Measurements from ENCODE around the gene SUN1.

Gene SUN1

GRCh38 chr7:875051-875450 is 42.8 kb downstream of the SUN1 start:
- no peak for DNase-seq (ENCODE audit: extremely low read depth in 1 of 2, low read depth in 1 of 2)

GRCh38 chr7:875476-876076 is 43.3 kb downstream of the SUN1 start:
- no peak for DNase-seq (ENCODE audit: extremely low read depth in 1 of 2, low read depth in 1 of 2)

- DNase-seq (ENCODE audit: extremely low read depth in 1 of 2, low read depth in 1 of 2): peak; percentile 76 to 94
Measured at GRCh38 chr7:876077-876971, 44.0 kb downstream of the SUN1 start, which contains the start of gene GET4. TSS of gene GET4 (plus strand) at chr7:876554. CDS start at chr7:876646, 92 bp downstream.

- no peak for DNase-seq (ENCODE audit: extremely low read depth in 1 of 2, low read depth in 1 of 2)
Measured at GRCh38 chr7:876972-877311, 44.7 kb downstream of the SUN1 start.

GRCh38 chr7:877312-878232 is 45.3 kb downstream of the SUN1 start:
- no peak for DNase-seq (ENCODE audit: extremely low read depth in 1 of 2, low read depth in 1 of 2)

GRCh38 chr7:879093-879492 is 46.8 kb downstream of the SUN1 start:
- DNase-seq (ENCODE audit: extremely low read depth in 1 of 2, low read depth in 1 of 2): no peak

GRCh38 chr7:879706-880105 is 47.4 kb downstream of the SUN1 start:
- DNase-seq (ENCODE audit: extremely low read depth in 1 of 2, low read depth in 1 of 2): no peak

GRCh38 chr7:880450-880849 is 48.2 kb downstream of the SUN1 start:
- DNase-seq (ENCODE audit: extremely low read depth in 1 of 2, low read depth in 1 of 2): no peak

- no peak for DNase-seq (ENCODE audit: extremely low read depth in 1 of 2, low read depth in 1 of 2)
Measured at GRCh38 chr7:881441-882234, 49.4 kb downstream of the SUN1 start.

GRCh38 chr7:882336-883035 is 50.2 kb downstream of the SUN1 start:
- DNase-seq (ENCODE audit: extremely low read depth in 1 of 2, low read depth in 1 of 2): no peak

- DNase-seq (ENCODE audit: extremely low read depth in 1 of 2, low read depth in 1 of 2): no peak
Measured at GRCh38 chr7:883055-884021, 51.1 kb downstream of the SUN1 start.

GRCh38 chr7:884191-885003 is 52.1 kb downstream of the SUN1 start:
- no peak for DNase-seq (ENCODE audit: extremely low read depth in 1 of 2, low read depth in 1 of 2)

- no peak for DNase-seq (ENCODE audit: extremely low read depth in 1 of 2, low read depth in 1 of 2)
Measured at GRCh38 chr7:885261-885892, 53.1 kb downstream of the SUN1 start.

- DNase-seq (ENCODE audit: extremely low read depth in 1 of 2, low read depth in 1 of 2): no peak
Measured at GRCh38 chr7:885893-886625, 53.8 kb downstream of the SUN1 start.

- no peak for DNase-seq (ENCODE audit: extremely low read depth in 1 of 2, low read depth in 1 of 2)
Measured at GRCh38 chr7:886626-887487, 54.6 kb downstream of the SUN1 start.

GRCh38 chr7:887488-887820 is 55.2 kb downstream of the SUN1 start:
- no peak for DNase-seq (ENCODE audit: extremely low read depth in 1 of 2, low read depth in 1 of 2)
